ENCODE measurements around the gene RARRES1. TPM values are rescaled to one million over a fixed set of nuclear protein-coding genes. Genes with fewer than 3 reads are reported as not detected.

The RARRES1 gene
- polyA plus RNA-seq, 2 of the 4 experiments (the other 2 are of a cell fraction): 10.9 to 33.4 TPM

DNA sequence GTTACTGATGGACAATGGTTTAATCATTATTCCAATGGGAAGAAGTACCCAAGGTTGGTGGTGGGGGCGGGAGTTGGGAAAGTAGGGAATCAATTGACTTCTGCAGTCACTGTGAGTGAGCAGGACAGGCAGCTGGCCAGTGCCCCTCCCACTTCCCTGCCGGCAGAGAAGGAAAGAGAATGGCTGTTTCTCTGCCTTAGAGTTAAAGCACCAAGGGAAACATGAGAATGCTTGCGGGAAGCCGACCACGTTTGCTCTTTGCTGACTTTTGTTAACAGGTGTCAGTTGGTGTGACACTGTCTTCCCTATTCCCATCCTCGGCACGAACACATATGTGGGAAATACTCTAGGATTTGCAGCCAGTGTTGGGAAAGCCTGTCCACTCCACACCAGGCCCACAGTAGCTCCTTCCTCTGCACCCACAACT, 36.1 kb upstream of the RARRES1 start:
- FAIRE-seq (no peak), DNase-seq (ENCODE audit: low read depth in 1 of 2, low spot score in 1 of 2) (peak; percentile 35 to 62), ATAC-seq (peak; percentile 79 to 86)
- peak overlapping the region; percentile 75 to 89 for H3K27ac ChIP-seq
- peak overlapping the region; percentile 60 for H3K4me2 ChIP-seq
- H3K4me1 ChIP-seq: peaks cover 72% of the 10 kb centered on the region
- CTCF ChIA-PET: interaction anchor here (1.0 to 5.1 kb wide), 4 partner anchors 20 to 41 kb away, joined by 3 to 30 read pairs (median 6); no protein-coding TSS in a partner anchor
- TF ChIP-seq NFE2L2 (conservative IDR thresholded peaks at IDR 0.05; ENCODE audit: low read length) (no peak), FOSL2 (IDR thresholded peaks at IDR 0.05) (no peak), FOSL2 (CRISPR knock-in tag; IDR thresholded peaks at IDR 0.05) (no peak)
- TF ChIP-seq, protein P1, sequence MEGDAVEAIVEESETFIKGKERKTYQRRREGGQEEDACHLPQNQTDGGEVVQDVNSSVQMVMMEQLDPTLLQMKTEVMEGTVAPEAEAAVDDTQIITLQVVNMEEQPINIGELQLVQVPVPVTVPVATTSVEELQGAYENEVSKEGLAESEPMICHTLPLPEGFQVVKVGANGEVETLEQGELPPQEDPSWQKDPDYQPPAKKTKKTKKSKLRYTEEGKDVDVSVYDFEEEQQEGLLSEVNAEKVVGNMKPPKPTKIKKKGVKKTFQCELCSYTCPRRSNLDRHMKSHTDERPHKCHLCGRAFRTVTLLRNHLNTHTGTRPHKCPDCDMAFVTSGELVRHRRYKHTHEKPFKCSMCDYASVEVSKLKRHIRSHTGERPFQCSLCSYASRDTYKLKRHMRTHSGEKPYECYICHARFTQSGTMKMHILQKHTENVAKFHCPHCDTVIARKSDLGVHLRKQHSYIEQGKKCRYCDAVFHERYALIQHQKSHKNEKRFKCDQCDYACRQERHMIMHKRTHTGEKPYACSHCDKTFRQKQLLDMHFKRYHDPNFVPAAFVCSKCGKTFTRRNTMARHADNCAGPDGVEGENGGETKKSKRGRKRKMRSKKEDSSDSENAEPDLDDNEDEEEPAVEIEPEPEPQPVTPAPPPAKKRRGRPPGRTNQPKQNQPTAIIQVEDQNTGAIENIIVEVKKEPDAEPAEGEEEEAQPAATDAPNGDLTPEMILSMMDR (IDR thresholded peaks at IDR 0.05): no peak
- H3K9me3 ChIP-seq: no peaks in the 10 kb centered on the region
- H3K4me3 ChIP-seq: no peak overlapping the region
- POLR2A ChIA-PET: no interaction called here
- WGBS (ENCODE audit: missing lambda C conversion rate): 37% methylated on average over 7 of the region's 7 CpGs

DNA sequence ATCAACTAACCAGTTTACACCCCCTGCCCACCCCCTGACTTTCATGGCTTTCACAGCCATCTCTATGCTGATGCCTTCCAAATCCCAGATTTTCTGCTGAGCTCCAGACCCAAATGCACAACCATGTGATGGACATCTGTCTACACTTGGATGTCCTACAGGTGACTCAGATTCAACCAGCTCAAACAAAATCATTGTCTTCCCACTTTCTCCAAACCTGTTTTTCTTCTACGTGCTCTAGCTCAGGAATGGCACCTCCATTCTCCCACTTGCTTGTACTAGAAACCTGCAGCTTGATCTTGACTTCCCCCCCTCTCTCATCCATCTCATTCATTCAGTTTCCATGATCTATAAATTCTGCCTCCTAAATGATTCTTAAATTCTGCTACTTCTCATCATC, 34.1 kb upstream of the RARRES1 start:
- no peak for DNase-seq (ENCODE audit: low read depth in 1 of 2, low spot score in 1 of 2)
- 84% methylated on average over 1 of the region's 1 CpG for WGBS (ENCODE audit: missing lambda C conversion rate)
- ChIA-PET CTCF (interaction anchor here (0.7 to 5.1 kb wide), 6 partner anchors 13 to 211 kb away, joined by 3 to 30 read pairs (median 4); no protein-coding TSS in a partner anchor), POLR2A (no interaction called here)
- TF ChIP-seq, protein P2, sequence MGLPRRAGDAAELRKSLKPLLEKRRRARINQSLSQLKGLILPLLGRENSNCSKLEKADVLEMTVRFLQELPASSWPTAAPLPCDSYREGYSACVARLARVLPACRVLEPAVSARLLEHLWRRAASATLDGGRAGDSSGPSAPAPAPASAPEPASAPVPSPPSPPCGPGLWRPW (IDR thresholded peaks at IDR 0.05): no peak
- no peak for TF ChIP-seq ZNF302 (CRISPR knock-in tag; IDR thresholded peaks at IDR 0.05)
- TF ChIP-seq TP53 (CRISPR knock-in tag; IDR thresholded peaks at IDR 0.05): no peak
- TF ChIP-seq FOXS1 (CRISPR knock-in tag; IDR thresholded peaks at IDR 0.05): no peak
- TF ChIP-seq GATA3 (IDR thresholded peaks at IDR 0.05; ENCODE audit: borderline replicate concordance): no peak
- TF ChIP-seq SREBF2 (IDR thresholded peaks at IDR 0.05): no peak
- TF ChIP-seq ZC3H11A (IDR thresholded peaks at IDR 0.05): no peak
- no peak for TF ChIP-seq POLR2AphosphoS2 (conservative IDR thresholded peaks at IDR 0.05; ENCODE audit: low read length)
- TF ChIP-seq TFCP2L1 (CRISPR knock-in tag; IDR thresholded peaks at IDR 0.05): no peak
- TF ChIP-seq, protein P3, sequence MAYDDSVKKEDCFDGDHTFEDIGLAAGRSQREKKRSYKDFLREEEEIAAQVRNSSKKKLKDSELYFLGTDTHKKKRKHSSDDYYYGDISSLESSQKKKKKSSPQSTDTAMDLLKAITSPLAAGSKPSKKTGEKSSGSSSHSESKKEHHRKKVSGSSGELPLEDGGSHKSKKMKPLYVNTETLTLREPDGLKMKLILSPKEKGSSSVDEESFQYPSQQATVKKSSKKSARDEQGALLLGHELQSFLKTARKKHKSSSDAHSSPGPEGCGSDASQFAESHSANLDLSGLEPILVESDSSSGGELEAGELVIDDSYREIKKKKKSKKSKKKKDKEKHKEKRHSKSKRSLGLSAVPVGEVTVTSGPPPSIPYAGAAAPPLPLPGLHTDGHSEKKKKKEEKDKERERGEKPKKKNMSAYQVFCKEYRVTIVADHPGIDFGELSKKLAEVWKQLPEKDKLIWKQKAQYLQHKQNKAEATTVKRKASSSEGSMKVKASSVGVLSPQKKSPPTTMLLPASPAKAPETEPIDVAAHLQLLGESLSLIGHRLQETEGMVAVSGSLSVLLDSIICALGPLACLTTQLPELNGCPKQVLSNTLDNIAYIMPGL (CRISPR knock-in tag; IDR thresholded peaks at IDR 0.05; ENCODE audit: borderline replicate concordance): no peak
- TF ChIP-seq NFE2L2 (conservative IDR thresholded peaks at IDR 0.05; ENCODE audit: low read length): no peak
- TF ChIP-seq, protein P4, sequence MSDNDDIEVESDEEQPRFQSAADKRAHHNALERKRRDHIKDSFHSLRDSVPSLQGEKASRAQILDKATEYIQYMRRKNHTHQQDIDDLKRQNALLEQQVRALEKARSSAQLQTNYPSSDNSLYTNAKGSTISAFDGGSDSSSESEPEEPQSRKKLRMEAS (IDR thresholded peaks at IDR 0.05): no peak
- TF ChIP-seq RCOR1 (IDR thresholded peaks at IDR 0.05; ENCODE audit: low read depth, low read length): no peak
- no peak for TF ChIP-seq RFX5 (IDR thresholded peaks at IDR 0.05)
- TF ChIP-seq ESRRA (IDR thresholded peaks at IDR 0.05; ENCODE audit: borderline replicate concordance, low read length): no peak
- no peak for TF ChIP-seq RNF2 (IDR thresholded peaks at IDR 0.05; ENCODE audit: borderline replicate concordance, low read depth)
- no peak for TF ChIP-seq JUN (IDR thresholded peaks at IDR 0.05)
- Histone ChIP-seq H3K9me3 (no peaks in the 10 kb centered on the region), H3K4me2 (no peak overlapping the region), H3K4me3 (no peak overlapping the region), H3K27ac (peak overlapping the region in 1 of 2 experiments; percentile 89; a peak in 3 of 6 replicates), H3K4me1 (peaks cover 64% of the 10 kb centered on the region)
- ATAC-seq: no peak
- no peak for FAIRE-seq
